Thyroid gland (tissue), 4 donors: ENCODE measurements around the gene PDE8B.

Experiments
- POLR2A ChIP-seq, 2 donors: fragments of 450-650 bp; IDR thresholded peaks; one replicate each; pipeline ENCODE4 v1.6.1; 2017; ENCODE audit warnings: antibody characterized with exemption in 2 of 2, mild to moderate bottlenecking in 2 of 2, moderate library complexity in 1 of 2
- TF ChIP-seq, protein P1 (sequence below), 6 experiments: fragments of 200-600 bp in 3 of 6; fragments of 450-650 bp in 3 of 6; sonication (generic) in 3 of 6; IDR thresholded peaks; one replicate each; pipeline ENCODE4 v1.5.1; 2016 to 2019; ENCODE audit warnings: antibody characterized with exemption in 6 of 6, mild to moderate bottlenecking in 2 of 6, inconsistent platforms in 1 of 6, moderate library complexity in 1 of 6

DNA sequence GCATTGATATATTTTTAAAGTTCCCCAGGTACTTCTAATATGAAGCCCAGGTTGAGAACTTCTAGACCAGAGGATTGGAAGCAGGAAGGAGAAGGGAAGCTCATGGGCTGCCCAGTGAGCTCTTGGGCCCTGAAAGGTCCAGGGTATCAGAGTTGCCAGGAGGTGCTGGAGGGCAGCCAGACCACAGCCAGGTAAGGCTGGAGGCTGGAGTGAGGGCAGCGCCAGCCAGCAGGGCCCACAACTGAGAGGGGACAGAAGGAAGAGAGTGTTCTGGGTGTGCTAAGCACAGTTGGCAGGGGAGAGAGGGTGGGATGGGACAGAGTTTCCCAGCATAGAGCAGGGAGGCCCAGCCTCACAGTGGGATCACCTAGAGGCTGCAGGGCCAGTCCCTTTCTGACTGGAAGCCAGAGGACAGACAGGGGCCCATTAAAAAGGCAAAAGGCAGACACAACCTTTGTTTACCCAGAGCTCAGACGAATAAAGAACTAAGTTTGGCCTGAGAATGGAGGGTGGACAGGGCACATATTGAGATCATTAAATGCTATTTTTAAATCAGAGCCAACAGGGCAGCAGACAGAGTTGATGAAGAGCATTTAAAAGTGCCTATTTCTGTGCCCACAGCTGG lies 94.9 kb downstream of the PDE8B start:
- TF ChIP-seq, protein P1, sequence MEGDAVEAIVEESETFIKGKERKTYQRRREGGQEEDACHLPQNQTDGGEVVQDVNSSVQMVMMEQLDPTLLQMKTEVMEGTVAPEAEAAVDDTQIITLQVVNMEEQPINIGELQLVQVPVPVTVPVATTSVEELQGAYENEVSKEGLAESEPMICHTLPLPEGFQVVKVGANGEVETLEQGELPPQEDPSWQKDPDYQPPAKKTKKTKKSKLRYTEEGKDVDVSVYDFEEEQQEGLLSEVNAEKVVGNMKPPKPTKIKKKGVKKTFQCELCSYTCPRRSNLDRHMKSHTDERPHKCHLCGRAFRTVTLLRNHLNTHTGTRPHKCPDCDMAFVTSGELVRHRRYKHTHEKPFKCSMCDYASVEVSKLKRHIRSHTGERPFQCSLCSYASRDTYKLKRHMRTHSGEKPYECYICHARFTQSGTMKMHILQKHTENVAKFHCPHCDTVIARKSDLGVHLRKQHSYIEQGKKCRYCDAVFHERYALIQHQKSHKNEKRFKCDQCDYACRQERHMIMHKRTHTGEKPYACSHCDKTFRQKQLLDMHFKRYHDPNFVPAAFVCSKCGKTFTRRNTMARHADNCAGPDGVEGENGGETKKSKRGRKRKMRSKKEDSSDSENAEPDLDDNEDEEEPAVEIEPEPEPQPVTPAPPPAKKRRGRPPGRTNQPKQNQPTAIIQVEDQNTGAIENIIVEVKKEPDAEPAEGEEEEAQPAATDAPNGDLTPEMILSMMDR (IDR thresholded peaks at IDR 0.05) = no peak
- no peak for TF ChIP-seq POLR2A (IDR thresholded peaks at IDR 0.05)
